H1 (cell line): ENCODE measurements around the gene FBXW8. TPM values are rescaled to one million over a fixed set of nuclear protein-coding genes. Genes with fewer than 3 reads are reported as not detected.

Experiments used
- CTCF ChIA-PET: fragments of 300-600 bp; sonication (Branson Sonifier 250); formaldehyde crosslinking; loops from one replicate; lab custom pipeline; 2021; ENCODE audit not compliant: partially characterized antibody; lab: Charles Lee
- POLR2A ChIA-PET: fragments of 300-600 bp; sonication (Branson Sonifier 250); formaldehyde crosslinking; loops from one replicate; lab custom pipeline; 2021; ENCODE audit warnings: inconsistent platforms; ENCODE audit not compliant: partially characterized antibody; lab: Charles Lee
- DNase-seq, 2 experiments: peaks; one replicate each; pipeline versions ENCODE4 v3.0.0 to v3.0.0-alpha.2; 2010 to 2022; ENCODE audit warnings: low spot score in 2 of 2, low read depth in 1 of 2, mixed read lengths in 1 of 2
- FAIRE-seq: peaks from 2 replicates; lab custom pipeline; 2011; peaks lifted over from hg19 to GRCh38; lab: Jason Lieb, UNC
- H2AFZ ChIP-seq: 2 replicates; pipeline ENCODE4 v1.8.1; 2012; ENCODE audit warnings: low read length, inconsistent platforms
- H2AK5ac ChIP-seq: 2 replicates; pipeline ENCODE4 v1.6.1; 2013; ENCODE audit warnings: low read depth, low read length
- H2BK120ac ChIP-seq: replicated peaks from 2 replicates; pipeline ENCODE3; 2013; ENCODE audit warnings: low read depth, low read length, inconsistent platforms
- H2BK12ac ChIP-seq: 2 replicates; pipeline ENCODE4 v1.6.1; 2013; ENCODE audit warnings: low read depth, low read length
- H2BK15ac ChIP-seq: 2 replicates; pipeline ENCODE4 v1.6.1; 2013; ENCODE audit warnings: low read length
- H2BK20ac ChIP-seq: 2 replicates; pipeline ENCODE4 v1.6.1; 2013; ENCODE audit warnings: low read length
- H2BK5ac ChIP-seq: 2 replicates; pipeline ENCODE4 v1.6.1; 2013; ENCODE audit warnings: low read depth, low read length
- H3K14ac ChIP-seq: 2 replicates; pipeline ENCODE4 v1.6.1; 2013; ENCODE audit warnings: inconsistent platforms; ENCODE audit not compliant: insufficient read length
- H3K18ac ChIP-seq: 2 replicates; pipeline ENCODE4 v1.6.1; 2013; ENCODE audit warnings: low read length; ENCODE audit errors: extremely low read depth
- H3K23ac ChIP-seq: 2 replicates; pipeline ENCODE4 v1.6.1; 2013; ENCODE audit warnings: inconsistent platforms; ENCODE audit not compliant: insufficient read length
- H3K23me2 ChIP-seq: 2 replicates; pipeline ENCODE4 v1.6.1; 2013; ENCODE audit warnings: low read depth, low read length
- H3K27ac ChIP-seq: 2 replicates; pipeline ENCODE4 v1.6.1; 2011; ENCODE audit warnings: low read depth, low read length, inconsistent platforms
- H3K27me3 ChIP-seq, 4 experiments: replicated peaks in 1 of 4; 1 replicate in 1 of 4; 2 replicates in 3 of 4; pipeline versions ENCODE4 v1.6.1 to v1.8.1; 2011 to 2013; ENCODE audit warnings: low read length in 3 of 4, mild to moderate bottlenecking in 3 of 4, inconsistent platforms in 2 of 4, mixed read lengths in 2 of 4, moderate library complexity in 1 of 4; ENCODE audit not compliant: control insufficient read depth in 3 of 4, insufficient read depth in 3 of 4; ENCODE audit errors: extremely low read depth in 1 of 4
- H3K36me3 ChIP-seq, 4 experiments: 2 replicates each; pipeline versions ENCODE4 v1.6.1 to v1.8.1; 2011 to 2013; ENCODE audit warnings: mild to moderate bottlenecking in 4 of 4, low read length in 3 of 4, moderate library complexity in 2 of 4, control low read depth in 1 of 4, inconsistent platforms in 1 of 4; ENCODE audit not compliant: insufficient read depth in 4 of 4, control insufficient read depth in 2 of 4
- H3K4ac ChIP-seq: replicated peaks from 2 replicates; pipeline ENCODE3; 2013; ENCODE audit warnings: low read length, low read depth, mixed read lengths, inconsistent platforms; ENCODE audit not compliant: insufficient read length
- H3K4me1 ChIP-seq, 4 experiments: replicated peaks in 1 of 4; 1 replicate in 1 of 4; 2 replicates in 3 of 4; pipeline versions ENCODE4 v1.6.1 to v1.8.1; 2011 to 2013; ENCODE audit warnings: low read length in 3 of 4, inconsistent platforms in 2 of 4, mixed read lengths in 1 of 4; ENCODE audit not compliant: insufficient read depth in 4 of 4, control insufficient read depth in 3 of 4
- H3K4me2 ChIP-seq, 2 experiments: 2 replicates each; pipeline versions ENCODE4 v1.6.1 to v1.8.1; 2011 to 2013; ENCODE audit warnings: low read depth in 2 of 2, low read length in 2 of 2, control low read depth in 1 of 2, inconsistent platforms in 1 of 2, mild to moderate bottlenecking in 1 of 2; ENCODE audit not compliant: insufficient read depth in 1 of 2
- H3K4me3 ChIP-seq, 4 experiments: fragments of 200-600, 300-600 bp in 1 of 4; sonication (generic), shearing (Covaris generic), sonication (Bioruptor Twin) in 1 of 4; 2 replicates each; pipeline versions ENCODE4 v1.5.1 to v1.8.1; 2011 to 2016; ENCODE audit warnings: low read length in 4 of 4, low read depth in 3 of 4, control low read depth in 2 of 4, inconsistent platforms in 2 of 4, mild to moderate bottlenecking in 2 of 4, mixed read lengths in 1 of 4, moderate library complexity in 1 of 4; ENCODE audit not compliant: insufficient read depth in 2 of 4; ENCODE audit errors: extremely low read depth in 1 of 4
- H3K56ac ChIP-seq: replicated peaks from 2 replicates; pipeline ENCODE3; 2013; ENCODE audit warnings: low read depth, mild to moderate bottlenecking, mixed read lengths, low read length, inconsistent platforms; ENCODE audit not compliant: insufficient read length
- H3K79me1 ChIP-seq: 2 replicates; pipeline ENCODE4 v1.6.1; 2013; ENCODE audit warnings: low read depth, low read length, control low read depth
- H3K79me2 ChIP-seq, 2 experiments: 2 replicates each; pipeline versions ENCODE4 v1.6.1 to v1.8.1; 2012 to 2013; ENCODE audit warnings: low read length in 2 of 2, mild to moderate bottlenecking in 2 of 2, inconsistent platforms in 1 of 2; ENCODE audit not compliant: insufficient read depth in 2 of 2, control insufficient read depth in 1 of 2
- H3K9ac ChIP-seq, 4 experiments: replicated peaks in 1 of 4; 1 replicate in 1 of 4; 2 replicates in 3 of 4; pipeline versions ENCODE4 v1.6.1 to v1.8.1; 2011 to 2013; ENCODE audit warnings: low read depth in 3 of 4, low read length in 3 of 4, control low read depth in 2 of 4, mild to moderate bottlenecking in 2 of 4, moderate library complexity in 2 of 4, inconsistent platforms in 1 of 4; ENCODE audit errors: extremely low read depth in 1 of 4
- H3K9me3 ChIP-seq, 2 experiments: 2 replicates each; pipeline versions ENCODE4 v1.6.1 to v1.8.1; 2012 to 2013; ENCODE audit warnings: mild to moderate bottlenecking in 2 of 2, moderate library complexity in 2 of 2, control low read depth in 1 of 2, inconsistent platforms in 1 of 2, low read depth in 1 of 2, low read length in 1 of 2, mixed read lengths in 1 of 2; ENCODE audit not compliant: insufficient read depth in 2 of 2
- H4K20me1 ChIP-seq, 2 experiments: replicated peaks in 1 of 2; 2 replicates each; pipeline versions ENCODE3 to v1.8.1; 2011 to 2013; ENCODE audit warnings: inconsistent platforms in 2 of 2, low read length in 2 of 2, mild to moderate bottlenecking in 1 of 2; ENCODE audit not compliant: insufficient read depth in 2 of 2, control insufficient read depth in 1 of 2
- H4K5ac ChIP-seq: 2 replicates; pipeline ENCODE4 v1.6.1; 2013; ENCODE audit warnings: low read length, low read depth, mixed read lengths, inconsistent platforms; ENCODE audit not compliant: insufficient read length
- H4K8ac ChIP-seq: 2 replicates; pipeline ENCODE4 v1.8.0; 2013; ENCODE audit warnings: mild to moderate bottlenecking, moderate library complexity, low read length, inconsistent platforms; ENCODE audit not compliant: insufficient read depth; ENCODE audit errors: extremely low read depth
- H4K91ac ChIP-seq: replicated peaks from 2 replicates; pipeline ENCODE3; 2013; ENCODE audit warnings: low read length, mixed read lengths, inconsistent platforms; ENCODE audit not compliant: insufficient read length
- ASH2L ChIP-seq: fragments of 200-600, 300-600 bp; sonication (generic); IDR thresholded peaks from one replicate; pipeline ENCODE4 v1.7.1; 2017; ENCODE audit warnings: low read length
- CBX8 ChIP-seq: fragments of 300-800, 300-1000 bp; sonication (generic); IDR thresholded peaks from 2 replicates; pipeline ENCODE4 v1.7.1; 2016; ENCODE audit warnings: low read depth, low read length, borderline replicate concordance
- CHD1 ChIP-seq: IDR thresholded peaks from 2 replicates; pipeline ENCODE4 v1.6.1; 2012; ENCODE audit warnings: low read depth, low read length, improper control_type of control experiment
- NANOG ChIP-seq: IDR thresholded peaks from 2 replicates; pipeline ENCODE4 v1.6.1; 2011; ENCODE audit warnings: low read length, low read depth, mild to moderate bottlenecking, inconsistent platforms; ENCODE audit not compliant: insufficient read depth, poor library complexity, severe bottlenecking
- SRF ChIP-seq: IDR thresholded peaks from 2 replicates; pipeline ENCODE4 v1.6.1; 2011; ENCODE audit warnings: mild to moderate bottlenecking, low read depth, low read length, moderate library complexity
- WGBS, 2 experiments: shearing (Covaris generic) in 1 of 2; methylation state at CpG; one replicate each; pipeline versions ENCODE4 v1.1.6 to v1.1.7; 2013 to 2015; ENCODE audit warnings: low lambda C conversion rate in 2 of 2, mixed read lengths in 2 of 2, inconsistent platforms in 1 of 2, low coverage in 1 of 2, missing lambda C conversion rate in 1 of 2; ENCODE audit not compliant: insufficient replicate concordance in 2 of 2, insufficient coverage in 1 of 2, insufficient read length in 1 of 2; ENCODE audit errors: extremely low coverage in 1 of 2, missing lambda C conversion rate in 1 of 2; 5-methylcytosine and 5-hydroxymethylcytosine counted together
- polyA plus RNA-seq, 7 experiments: library from polyadenylated mRNA; depleted of rRNA in 3 of 7; stranded (reverse) in 5 of 7; unstranded in 2 of 7; fragments of >200 nt in 5 of 7; fragments of 200-250 nt in 2 of 7; gene quantifications; 1 replicate in 5 of 7; 2 replicates in 1 of 7; 4 replicates in 1 of 7; pipeline versions ENCODE4 v1.2.1 to v1.2.3, GENCODE V29; 2011 to 2013; ENCODE audit warnings: missing spikeins in 2 of 7, mixed read lengths in 2 of 7
- total RNA-seq: library from RNA; stranded (reverse); fragmentation: NEBNext Ultra II Directional; extraction: Animal tissue kit (Norgen Biotek cat#: 25700); gene quantifications from 2 replicates; pipeline ENCODE4 v1.2.1, GENCODE V29; 2021

The FBXW8 gene
- total and polyA plus RNA-seq, 2 of the 8 experiments (the other 6 are each of a cell fraction or from before 2014, with no cell fraction given), result 15.8 to 16.0 TPM

DNA sequence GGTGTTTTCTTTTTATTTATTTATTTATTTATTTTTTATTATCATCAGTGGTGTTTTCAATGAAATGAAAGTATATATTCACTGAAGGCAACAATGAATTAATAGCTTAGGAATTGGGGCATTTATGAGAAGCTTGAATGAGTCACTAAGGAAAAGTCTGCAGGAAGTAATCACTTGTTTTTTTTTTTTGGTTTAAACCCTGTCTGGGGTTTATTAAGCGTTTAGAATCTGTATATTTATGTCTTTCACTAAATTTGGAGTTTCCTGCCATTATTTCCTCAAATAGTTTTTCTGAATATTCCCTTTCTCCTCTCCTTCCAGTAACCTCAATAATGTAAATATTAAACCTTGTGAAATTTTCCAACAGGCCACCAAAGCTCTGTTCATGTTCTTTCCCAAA lies 103.0 kb downstream of the FBXW8 start:
- Histone ChIP-seq H2BK120ac (no peak overlapping the region), H2BK5ac (no peak overlapping the region), H2BK15ac (no peak overlapping the region), H4K8ac (no peak overlapping the region), H3K4me2 (no peak overlapping the region), H3K79me2 (no peaks in the 10 kb centered on the region), H4K91ac (no peak overlapping the region), H2AK5ac (no peak overlapping the region), H3K56ac (no peak overlapping the region), H3K27ac (no peak overlapping the region), H2AFZ (no peak overlapping the region), H4K20me1 (no peaks in the 10 kb centered on the region), H3K23ac (no peak overlapping the region), H3K4me3 (no peak overlapping the region), H3K23me2 (no peaks in the 10 kb centered on the region; the same call in 1 of the 2 replicates), H3K79me1 (no peaks in the 10 kb centered on the region), H3K18ac (no peak overlapping the region), H3K4me1 (peaks cover 4 to 25% (median 18%) of the 10 kb centered on the region in 4 experiments), H3K27me3 (no peaks in the 10 kb centered on the region), H2BK20ac (no peak overlapping the region), H3K4ac (no peak overlapping the region), H3K9ac (no peak overlapping the region), H2BK12ac (no peak overlapping the region), H3K9me3 (peaks cover 0 to 7% of the 10 kb centered on the region in 2 experiments; a peak in 1 of 4 replicates), H3K36me3 (peaks cover 0 to 11% (median 4%) of the 10 kb centered on the region in 4 experiments; a peak in 3 of 8 replicates), H4K5ac (no peak overlapping the region), H3K14ac (no peak overlapping the region)
- DNase-seq (no peak), FAIRE-seq (no peak)
- POLR2A ChIA-PET, result no interaction called here
- CTCF ChIA-PET, result interaction anchor here (0.5 to 1.3 kb wide), 4 partner anchors 13 to 480 kb away, joined by 3 to 4 read pairs (median 3); no protein-coding TSS in a partner anchor
- WGBS, 2 experiments, result 78% methylated on average over 1 of the region's 1 CpG; no CpG with 5 or more reads in 1 of the 2 experiments
- TF ChIP-seq SRF (no peak), ASH2L (no peak), CHD1 (no peak), NANOG (no peak), CBX8 (no peak)
